Left ventricle myocardium inferior (tissue), 1 donor: ENCODE measurements around the gene SLC33A1. TPM values are rescaled to one million over a fixed set of nuclear protein-coding genes. Genes with fewer than 3 reads are reported as not detected.
A peak's percentile ranks its signal among the peaks of the same experiment; 100 is the strongest.
"Not testable (repeated sequence)": the region's sequence is repeated elsewhere in the genome, so short reads cannot be mapped to it uniquely, and the experiment has no call there.

Experiments used
- DNase-seq: peaks from one replicate; pipeline ENCODE4 v3.0.0-alpha.2; 2020
- H3K27ac ChIP-seq: fragments of 200-600 bp; replicated peaks from 2 replicates; pipeline ENCODE4 v1.8.0; 2021
- H3K27me3 ChIP-seq: fragments of 200-600 bp; 2 replicates; pipeline ENCODE4 v1.8.0; 2021; ENCODE audit warnings: low read depth
- H3K36me3 ChIP-seq: fragments of 200-600 bp; 2 replicates; pipeline ENCODE4 v1.8.0; 2021
- H3K4me1 ChIP-seq: fragments of 200-600 bp; 2 replicates; pipeline ENCODE4 v1.8.0; 2021
- H3K4me3 ChIP-seq: fragments of 200-600 bp; 2 replicates; pipeline ENCODE4 v1.8.0; 2021; ENCODE audit warnings: mild to moderate bottlenecking, moderate library complexity
- H3K9me3 ChIP-seq: fragments of 200-600 bp; replicated peaks from 2 replicates; pipeline ENCODE4 v1.8.0; 2021
- intact Hi-C: fragments of 100-400 bp; cut with micrococcal nuclease; formaldehyde crosslinking; loops from one replicate; pipeline ENCODE4 v1.11.0; 2022
- total RNA-seq: library from RNA; stranded (reverse); fragmentation: NEBNext Ultra II Directional; extraction: Animal tissue kit (Norgen Biotek cat#: 25700); gene quantifications from one replicate; pipeline ENCODE4 v1.2.1, GENCODE V29; 2021
- TF ChIP-seq, protein P1 (sequence below): fragments of 200-600 bp; IDR thresholded peaks from 2 replicates; pipeline ENCODE4 v1.8.0; 2021; ENCODE audit warnings: antibody characterized with exemption, mild to moderate bottlenecking, borderline replicate concordance
- donor health status: DM: no; HTN: yes; CAD: no; lungs with severe emphysema.

Gene SLC33A1
- total RNA-seq, 1 donor from 2014 or later: 22.4 TPM

DNA sequence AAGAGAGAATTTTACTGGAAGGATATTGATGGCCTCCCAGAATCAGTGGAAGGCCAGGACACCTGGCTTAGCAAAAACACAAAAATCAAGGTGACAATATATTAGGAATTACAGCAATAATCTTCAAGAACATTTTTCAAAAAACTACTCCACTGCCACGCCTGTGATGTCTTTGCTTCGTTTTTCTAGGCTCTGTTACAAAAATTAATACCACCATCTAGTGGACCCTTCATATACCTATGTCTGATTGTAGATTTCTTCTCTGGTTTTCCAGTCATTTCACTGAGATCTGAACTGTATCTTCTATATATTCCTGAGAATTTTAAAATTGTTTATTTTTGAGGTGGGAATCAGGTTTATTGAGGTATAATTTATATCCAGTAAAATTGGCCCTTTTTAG, 5.6 kb upstream of the SLC33A1 start:
- TF ChIP-seq, protein P1, sequence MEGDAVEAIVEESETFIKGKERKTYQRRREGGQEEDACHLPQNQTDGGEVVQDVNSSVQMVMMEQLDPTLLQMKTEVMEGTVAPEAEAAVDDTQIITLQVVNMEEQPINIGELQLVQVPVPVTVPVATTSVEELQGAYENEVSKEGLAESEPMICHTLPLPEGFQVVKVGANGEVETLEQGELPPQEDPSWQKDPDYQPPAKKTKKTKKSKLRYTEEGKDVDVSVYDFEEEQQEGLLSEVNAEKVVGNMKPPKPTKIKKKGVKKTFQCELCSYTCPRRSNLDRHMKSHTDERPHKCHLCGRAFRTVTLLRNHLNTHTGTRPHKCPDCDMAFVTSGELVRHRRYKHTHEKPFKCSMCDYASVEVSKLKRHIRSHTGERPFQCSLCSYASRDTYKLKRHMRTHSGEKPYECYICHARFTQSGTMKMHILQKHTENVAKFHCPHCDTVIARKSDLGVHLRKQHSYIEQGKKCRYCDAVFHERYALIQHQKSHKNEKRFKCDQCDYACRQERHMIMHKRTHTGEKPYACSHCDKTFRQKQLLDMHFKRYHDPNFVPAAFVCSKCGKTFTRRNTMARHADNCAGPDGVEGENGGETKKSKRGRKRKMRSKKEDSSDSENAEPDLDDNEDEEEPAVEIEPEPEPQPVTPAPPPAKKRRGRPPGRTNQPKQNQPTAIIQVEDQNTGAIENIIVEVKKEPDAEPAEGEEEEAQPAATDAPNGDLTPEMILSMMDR: no peak
- intact Hi-C loops: no loop called here

DNA sequence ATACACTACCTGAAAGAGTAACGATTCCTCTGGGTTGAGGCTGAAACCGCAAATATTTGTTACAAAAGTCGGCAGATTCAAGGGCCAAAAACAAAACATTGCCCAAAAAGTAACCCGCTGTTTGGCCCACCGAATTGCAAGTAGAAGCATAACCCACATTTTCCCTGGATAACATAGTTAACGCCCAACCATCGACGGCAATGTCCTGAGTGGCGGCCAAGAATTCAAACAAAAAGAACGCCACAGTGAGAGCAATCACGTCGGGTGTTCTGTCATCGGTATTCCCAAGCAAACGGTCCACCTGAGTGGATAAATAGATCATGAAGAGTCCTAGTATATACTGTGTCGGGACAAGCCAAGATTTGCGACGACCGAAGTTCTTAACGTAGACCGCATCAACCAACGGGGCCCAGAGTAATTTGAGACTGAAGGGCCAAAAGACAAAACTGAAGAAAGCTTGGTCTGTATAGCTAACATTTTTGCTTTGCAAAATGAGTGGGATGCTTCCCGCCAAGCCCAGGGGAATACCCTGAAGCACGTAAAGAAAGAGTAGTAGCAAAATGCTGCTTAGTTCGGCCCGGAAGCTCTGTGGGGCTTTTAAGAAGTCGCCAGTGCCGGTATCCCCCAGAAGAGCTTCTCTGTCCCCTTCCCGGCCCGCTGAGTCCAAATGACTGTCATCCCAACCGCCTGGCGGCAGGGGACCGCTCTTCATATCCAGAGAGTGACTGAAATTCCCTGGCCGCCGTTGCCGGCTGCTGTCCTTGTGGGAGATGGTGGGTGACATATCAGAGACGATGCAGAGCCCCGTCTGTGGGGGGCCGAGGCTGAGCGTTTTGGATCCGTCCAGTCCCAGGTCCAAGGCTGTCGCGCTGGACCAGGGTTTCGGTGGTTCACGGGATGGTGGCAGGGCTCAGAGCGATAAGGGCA, 750 bp downstream of the SLC33A1 start:
- DNase-seq: peak; percentile 22
- TF ChIP-seq, protein P1: peak; percentile 29
- H3K4me1 ChIP-seq: peaks cover 64% of the 10 kb centered on the region
- intact Hi-C loops: no loop called here
- H3K9me3 ChIP-seq: no peaks in the 10 kb centered on the region
- peaks cover 2% of the 10 kb centered on the region for H3K36me3 ChIP-seq
- peak overlapping the region; percentile 91 for H3K27ac ChIP-seq
- H3K27me3 ChIP-seq: no peaks in the 10 kb centered on the region
- H3K4me3 ChIP-seq: peak overlapping the region; percentile 90

More for the DNA sequence above, 5.6 kb upstream of the SLC33A1 start:
- Histone ChIP-seq H3K27me3 (no peaks in the 10 kb centered on the region), H3K36me3 (no peaks in the 10 kb centered on the region), H3K27ac (no peak overlapping the region), H3K4me1 (peaks cover 5% of the 10 kb centered on the region), H3K9me3 (no peaks in the 10 kb centered on the region), H3K4me3 (no peak overlapping the region)
- DNase-seq: no peak

GRCh38 chr3:155852341-155852740, 1.9 kb downstream of the SLC33A1 start:
- no peaks in the 10 kb centered on the region for H3K9me3 ChIP-seq
- H3K27me3 ChIP-seq: no peaks in the 10 kb centered on the region
- H3K4me3 ChIP-seq: peak overlapping the region; percentile 90
- peaks cover 73% of the 10 kb centered on the region for H3K4me1 ChIP-seq
- intact Hi-C loops: no loop called here
- TF ChIP-seq, protein P1: no peak
- DNase-seq: no peak
- H3K27ac ChIP-seq: no peak overlapping the region
- peaks cover 11% of the 10 kb centered on the region for H3K36me3 ChIP-seq

GRCh38 chr3:155849404-155849803, 4.8 kb downstream of the SLC33A1 start:
- H3K27ac ChIP-seq, H3K4me3 ChIP-seq, H3K27me3 ChIP-seq, intact Hi-C loops, H3K9me3 ChIP-seq, DNase-seq: not testable (repeated sequence)
- peaks cover 11% of the 10 kb centered on the region for H3K36me3 ChIP-seq
- peaks cover 87% of the 10 kb centered on the region for H3K4me1 ChIP-seq

GRCh38 chr3:155847993-155848392, 6.2 kb downstream of the SLC33A1 start:
- peaks cover 74% of the 10 kb centered on the region for H3K4me1 ChIP-seq
- intact Hi-C loops: no loop called here
- no peak overlapping the region for H3K4me3 ChIP-seq
- no peaks in the 10 kb centered on the region for H3K27me3 ChIP-seq
- TF ChIP-seq, protein P1: no peak
- no peak for DNase-seq
- no peaks in the 10 kb centered on the region for H3K9me3 ChIP-seq
- peaks cover 11% of the 10 kb centered on the region for H3K36me3 ChIP-seq
- no peak overlapping the region for H3K27ac ChIP-seq

DNA sequence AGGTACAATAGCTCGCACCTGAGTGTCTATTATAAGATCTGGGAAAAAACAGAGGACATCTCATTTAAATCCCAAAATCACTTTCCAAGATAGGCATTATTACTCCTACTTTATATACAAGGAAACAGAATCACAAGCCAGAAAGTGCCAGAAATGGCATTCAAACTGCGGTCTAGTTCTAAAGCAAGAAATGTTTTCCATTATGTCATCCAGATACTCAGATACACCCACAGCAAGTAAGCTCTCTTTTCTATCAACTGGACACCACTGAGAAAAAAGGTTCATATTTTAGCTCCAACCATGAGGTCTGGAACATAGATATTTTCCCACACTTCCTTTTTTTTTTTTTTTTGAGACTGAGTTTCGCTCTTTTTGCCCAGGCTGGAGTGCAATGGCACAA, 8.1 kb downstream of the SLC33A1 start:
- peaks cover 55% of the 10 kb centered on the region for H3K4me1 ChIP-seq
- no peak for DNase-seq
- H3K4me3 ChIP-seq: no peak overlapping the region
- no peaks in the 10 kb centered on the region for H3K9me3 ChIP-seq
- no peak overlapping the region for H3K27ac ChIP-seq
- H3K27me3 ChIP-seq: no peaks in the 10 kb centered on the region
- TF ChIP-seq, protein P1: no peak
- H3K36me3 ChIP-seq: peaks cover 11% of the 10 kb centered on the region
- intact Hi-C loops: no loop called here
